ENCODE data around the gene EFNB3. TPM values are rescaled to one million over a fixed set of nuclear protein-coding genes. Genes with fewer than 3 reads are reported as not detected.

The EFNB3 gene
- total and polyA plus RNA-seq, 2 of the 4 experiments (the other 2 are of a cell fraction), result 0.54 to 2.0 TPM

GRCh38 chr17:7686222-7687071, 18.6 kb upstream of the EFNB3 start:
- Histone ChIP-seq H4K8ac (ENCODE audit: low read depth in 2 of 2, low read length in 2 of 2) (peak overlapping the region; percentile 86 to 95), H3K9me3 (ENCODE audit: control insufficient read depth, insufficient read depth, low read length) (no peaks in the 10 kb centered on the region), H3K4ac (ENCODE audit: low read depth, low read length) (peak overlapping the region; percentile 97), H4K91ac (ENCODE audit: insufficient read depth, low read depth, low read length) (peak overlapping the region; percentile 93), H2AFZ (replicated peaks; ENCODE audit: low read length, poor library complexity) (peak overlapping the region; percentile 94), H3K4me2 (ENCODE audit: low read depth, low read length) (peak overlapping the region; percentile 93), H3K9me1 (ENCODE audit: insufficient read depth, low read length) (no peaks in the 10 kb centered on the region), H3K27ac (ENCODE audit: insufficient read depth, low read length) (peak overlapping the region; percentile 96), H2AK9ac (replicated peaks; ENCODE audit: low read depth, low read length, poor library complexity) (peak overlapping the region; percentile 95), H3K4me3 (ENCODE audit: insufficient read depth, low read depth, low read length) (peak overlapping the region; percentile 60), H2BK120ac (ENCODE audit: low read depth, low read length) (peak overlapping the region; percentile 88), H3K18ac (ENCODE audit: low read depth, low read length) (peak overlapping the region; percentile 86), H4K5ac (ENCODE audit: low read depth, low read length) (peak overlapping the region; percentile 98), H2BK5ac (ENCODE audit: low read depth, low read length, poor library complexity, severe bottlenecking) (peak overlapping the region; percentile 95), H3K36me3 (ENCODE audit: control insufficient read depth, insufficient read depth, low read length) (no peaks in the 10 kb centered on the region), H4K20me1 (ENCODE audit: insufficient read depth, low read length) (peaks cover 4% of the 10 kb centered on the region), H2BK20ac (ENCODE audit: low read depth, low read length) (peak overlapping the region; percentile 55), H2BK15ac (ENCODE audit: low read depth, low read length) (peak overlapping the region; percentile 20; the same call in 1 of the 3 replicates), H3K79me1 (ENCODE audit: low read depth in 1 of 2, low read length in 2 of 2) (peaks cover 15 to 61% of the 10 kb centered on the region in 2 experiments), H3K14ac (replicated peaks; ENCODE audit: low read depth, low read length) (peak overlapping the region; percentile 95), H3K23ac (ENCODE audit: low read depth, low read length) (peak overlapping the region; percentile 98), H3K9ac (ENCODE audit: low read depth, low read length) (peak overlapping the region; percentile 96), H2AK5ac (ENCODE audit: low read depth, low read length) (peak overlapping the region; percentile 95), H3K56ac (ENCODE audit: extremely low read depth, insufficient read depth, low read length) (peak overlapping the region; percentile 99), H3K27me3 (ENCODE audit: control insufficient read depth, insufficient read depth, low read length) (no peaks in the 10 kb centered on the region), H3K4me1 (ENCODE audit: control insufficient read depth, insufficient read depth, low read length) (no peaks in the 10 kb centered on the region)
- ChIA-PET CTCF (interaction anchor here (0.6 to 4.1 kb wide), 6 partner anchors 18 to 461 kb away, joined by 3 to 27 read pairs (median 6); partner anchors contain the start of genes EFNB3, FXR2 and SHBG), POLR2A (ENCODE audit: unreplicated experiment) (interaction anchor here (0.5 to 3.0 kb wide), 6 partner anchors 58 to 137 kb away, joined by 3 to 9 read pairs (median 4); partner anchors contain the start of gene SAT2)
- BruUV-seq (replicated peaks), result TSS peak; percentile 91
- 0% methylated on average over 8 of the region's 30 CpGs; no CpG with 5 or more reads in 1 of the 2 experiments for WGBS, 2 experiments (ENCODE audit: extremely low coverage in 2 of 2, insufficient read length in 1 of 2)
- DNase-seq, result peak; percentile 73
- in situ Hi-C loops (cut with MboI; ENCODE audit: low sequenced_read_pairs), result no loop called here
- intact Hi-C loops (cut with micrococcal nuclease), result loop anchor here (2.0 to 5.0 kb wide), 2 partner anchors 72 to 204 kb away; partner anchors contain the start of genes FXR2, POLR2A and SLC35G6
- ATAC-seq (ENCODE audit: low read depth), result peak; percentile 48
- dilution Hi-C loops (cut with HindIII; ENCODE audit: low sequenced_read_pairs, unreplicated experiment), result no loop called here
- TF ChIP-seq MXI1 (IDR thresholded peaks at IDR 0.05; ENCODE audit: borderline replicate concordance, low read depth, low read length) (no peak), POLR2A (IDR thresholded peaks at IDR 0.05; ENCODE audit: low read depth, low read length) (peak; percentile 94), RCOR1 (IDR thresholded peaks at IDR 0.05; ENCODE audit: insufficient replicate concordance, low read length) (no peak), MAFK (IDR thresholded peaks at IDR 0.05; ENCODE audit: low read depth, low read length) (no peak), BHLHE40 (IDR thresholded peaks at IDR 0.05; ENCODE audit: low read depth, low read length) (peak; percentile 98), MAZ (IDR thresholded peaks at IDR 0.05; ENCODE audit: borderline replicate concordance, low read depth, low read length) (no peak), CHD1 (IDR thresholded peaks at IDR 0.05; ENCODE audit: low read depth, low read length) (peak; percentile 98; the same call in 1 of the 2 replicates), CTCF (conservative IDR thresholded peaks at IDR 0.05; ENCODE audit: low read depth, low read length) (no peak), SMC3 (IDR thresholded peaks at IDR 0.05; ENCODE audit: low read depth, low read length) (no peak), FOS (IDR thresholded peaks at IDR 0.05; ENCODE audit: low read depth, low read length) (no peak), ELK1 (IDR thresholded peaks at IDR 0.05; ENCODE audit: borderline replicate concordance, low read depth, low read length) (no peak), RFX5 (IDR thresholded peaks at IDR 0.05; ENCODE audit: low read depth, low read length) (no peak), NFE2L2 (IDR thresholded peaks at IDR 0.05; ENCODE audit: low read depth, low read length) (no peak), RAD21 (IDR thresholded peaks at IDR 0.05; ENCODE audit: low read length) (no peak), CEBPB (IDR thresholded peaks at IDR 0.05; ENCODE audit: low read depth, low read length) (peak; percentile 76; the same call in 1 of the 2 replicates)
